ENCODE results near the gene MRPS31. TPM values are rescaled to one million over a fixed set of nuclear protein-coding genes. Genes with fewer than 3 reads are reported as not detected.

MRPS31 gene
- total and polyA plus RNA-seq, 2 donors (not counting 3 experiments of a cell fraction or from before 2014, with no cell fraction given), result 7.6 to 17.8 TPM

- no peak for FAIRE-seq
- no peaks in the 10 kb centered on the region for H3K4me1 ChIP-seq (ENCODE audit: control insufficient read depth, extremely low read depth, insufficient read depth, low read length)
- H3K9ac ChIP-seq (replicated peaks; ENCODE audit: extremely low read depth, insufficient read depth, low read length), result no peak overlapping the region
- TF ChIP-seq MAX (IDR thresholded peaks at IDR 0.05; ENCODE audit: insufficient read depth, insufficient read length) (no peak), POLR2AphosphoS5 (IDR thresholded peaks at IDR 0.05; ENCODE audit: insufficient read depth, low read depth, low read length) (no peak), FOS (IDR thresholded peaks at IDR 0.05; ENCODE audit: borderline replicate concordance, insufficient read depth, low read length) (no peak), MYC (IDR thresholded peaks at IDR 0.05; ENCODE audit: low read depth, low read length) (no peak), CTCF (IDR thresholded peaks at IDR 0.05; ENCODE audit: extremely low read depth in 1 of 2, insufficient read depth in 1 of 2, low read depth in 1 of 2, low read length in 2 of 2) (no peak), EZH2 (IDR thresholded peaks at IDR 0.05; ENCODE audit: borderline replicate concordance, low read depth, low read length, severe bottlenecking) (no peak)
- no peak overlapping the region for H2AFZ ChIP-seq (ENCODE audit: low read depth, low read length)
- no peaks in the 10 kb centered on the region for H3K27me3 ChIP-seq (ENCODE audit: control insufficient read depth in 2 of 2, insufficient read depth in 2 of 2, low read length in 2 of 2)
- DNase-seq (ENCODE audit: low read depth, low spot score), result no peak
- H3K9me3 ChIP-seq (replicated peaks; ENCODE audit: control insufficient read depth, insufficient read depth, low read length), result no peaks in the 10 kb centered on the region
- no peaks in the 10 kb centered on the region for H3K79me2 ChIP-seq (ENCODE audit: control insufficient read depth, insufficient read depth, low read length)
- H3K4me2 ChIP-seq (ENCODE audit: insufficient read depth, low read length), result no peak overlapping the region
- no peak overlapping the region for H3K4me3 ChIP-seq (replicated peaks in 1 of 3; ENCODE audit: insufficient read depth in 1 of 3, low read depth in 1 of 3, low read length in 3 of 3)
- ChIA-PET CTCF (no interaction called here), POLR2A (no interaction called here)
- intact Hi-C loops (cut with micrococcal nuclease) (no loop called here), dilution Hi-C loops (cut with MboI; ENCODE audit: extremely low pct_ligation_motif_present, low sequenced_read_pairs) (no loop called here)
- no peaks in the 10 kb centered on the region for H4K20me1 ChIP-seq (replicated peaks; ENCODE audit: control insufficient read depth, extremely low read depth, insufficient read depth, low read length)
- H3K9me1 ChIP-seq (replicated peaks; ENCODE audit: control insufficient read depth, extremely low read depth, insufficient read depth, low read length), result no peaks in the 10 kb centered on the region
- peaks cover 2 to 4% of the 10 kb centered on the region in 2 experiments for H3K36me3 ChIP-seq (ENCODE audit: control insufficient read depth in 2 of 2, extremely low read depth in 1 of 2, insufficient read depth in 2 of 2, low read length in 2 of 2)
- no peak overlapping the region for H3K27ac ChIP-seq (ENCODE audit: insufficient read depth, low read depth, low read length)
- BruUV-seq (replicated peaks), result no TSS peak
Observed at GRCh38 chr13:40756042-40756441, 14.9 kb downstream of the MRPS31 start.

Data from endothelial cell of umbilical vein (primary cell).